Fibroblast of skin of left biceps (primary cell): ENCODE results near the gene PMM1.
A peak's percentile ranks its signal among the peaks of the same experiment; 100 is the strongest.
"Not testable (repeated sequence)": the region's sequence is repeated elsewhere in the genome, so short reads cannot be mapped to it uniquely, and the experiment has no call there.

Source experiments
- DNase-seq, 2 experiments: peaks; one replicate each; pipeline ENCODE4 v3.0.0-alpha.2; 2013; ENCODE audit warnings: low read depth in 2 of 2

Gene PMM1

DNA sequence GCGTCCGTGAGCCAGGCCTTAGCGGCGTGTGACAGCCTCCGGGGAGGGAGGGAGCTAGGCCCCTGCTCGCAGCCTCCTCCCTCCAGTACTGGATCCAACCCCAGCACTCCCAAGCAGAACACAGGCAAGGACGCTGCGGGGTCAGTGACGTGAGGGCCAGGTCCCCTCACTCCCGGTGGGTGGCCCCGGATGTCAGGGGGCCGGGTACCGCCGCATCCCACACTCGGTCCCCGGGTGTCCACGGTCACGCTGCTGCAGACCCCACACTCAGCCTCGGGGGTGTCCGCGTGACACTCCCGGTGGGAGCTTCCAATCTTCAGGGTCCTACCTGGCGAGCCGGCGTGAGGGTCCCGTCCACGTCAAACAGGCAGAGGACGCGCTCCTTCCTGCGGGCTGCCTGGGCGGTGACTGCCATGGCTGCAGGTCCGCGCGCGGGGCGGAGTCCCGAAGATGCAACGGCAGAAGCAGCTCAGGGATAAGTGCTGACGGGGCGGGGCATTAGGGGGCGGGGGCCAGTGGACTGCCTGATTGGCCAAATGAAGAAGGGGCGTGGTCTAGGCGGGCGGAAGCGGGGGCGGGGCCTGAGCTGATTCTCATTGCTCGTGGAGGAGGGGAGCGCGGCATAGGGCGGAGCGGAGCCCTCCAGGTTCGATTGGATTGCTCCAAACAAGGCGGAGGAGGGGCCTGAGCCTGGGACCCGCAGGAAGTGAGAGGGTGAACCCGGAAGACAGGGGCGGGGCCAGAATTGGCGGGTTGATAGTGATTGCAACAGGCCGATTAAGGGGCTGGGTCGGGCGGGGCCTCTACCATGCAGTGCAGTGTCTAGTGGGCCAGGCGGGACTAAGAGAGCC, at the start of gene PMM1:
TSS of gene PMM1 (minus strand) at position 450 of the 851 bp plus-strand sequence. CDS start at position 415, 35 bp downstream.
- DNase-seq = peak; percentile 99

DNA sequence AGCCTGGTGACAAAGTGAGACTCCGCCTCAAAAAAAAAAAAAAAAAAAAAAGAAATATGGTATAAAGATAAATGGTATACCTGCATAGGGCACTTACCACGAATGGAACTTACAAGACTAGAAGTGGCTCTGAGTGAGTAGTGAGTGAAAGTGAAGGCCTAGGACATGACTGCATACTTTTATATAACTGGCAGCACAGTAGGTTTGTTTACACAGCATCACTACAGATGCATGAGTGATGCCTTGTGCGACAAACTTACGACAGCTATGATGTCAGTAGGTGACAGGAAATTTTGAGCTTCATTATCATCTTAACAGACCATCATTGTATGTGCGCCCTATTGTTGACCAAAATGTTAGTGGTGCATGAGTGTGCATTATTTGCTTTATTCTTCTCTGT, 49.1 kb upstream of the PMM1 start:
- DNase-seq = no peak

DNA sequence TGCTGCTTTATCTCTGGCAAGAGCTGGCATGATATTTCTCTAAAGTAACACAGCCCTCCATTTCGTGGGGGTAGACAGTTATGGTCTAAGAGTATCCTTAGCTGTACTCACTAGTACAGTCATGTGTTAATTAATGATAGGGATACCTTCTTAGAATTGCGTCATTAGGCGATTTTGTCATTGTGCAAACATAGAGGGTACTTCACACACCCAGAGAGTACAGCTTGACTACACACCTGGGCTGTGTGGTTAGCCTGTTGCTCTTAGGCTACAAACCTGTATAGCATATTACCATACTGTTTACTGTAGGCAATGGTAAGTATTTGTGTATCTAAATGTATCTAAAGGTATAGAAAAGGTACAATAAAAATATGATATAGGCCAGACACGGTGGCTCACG, 48.5 kb upstream of the PMM1 start:
- no peak for DNase-seq

DNA sequence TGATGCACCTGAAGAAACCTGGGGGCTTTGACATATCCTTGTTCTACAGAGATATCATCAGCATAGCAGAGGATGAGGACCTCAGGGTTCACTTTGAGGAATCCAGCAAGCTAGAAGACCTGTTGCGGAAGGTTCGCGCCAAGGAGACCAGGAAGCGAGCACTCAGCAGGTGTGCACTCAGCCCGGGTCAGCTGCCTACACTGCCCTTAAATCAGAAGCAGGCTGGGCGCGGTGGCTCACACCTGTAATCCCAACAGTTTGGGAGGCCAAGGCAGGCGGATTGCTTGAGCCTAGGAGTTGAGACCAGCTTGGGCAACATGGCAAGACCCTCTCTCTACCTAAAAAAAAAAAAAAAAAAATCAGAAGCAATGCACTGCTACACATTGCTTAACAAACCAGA, 48.0 kb upstream of the PMM1 start:
- DNase-seq = not testable (repeated sequence)

DNA sequence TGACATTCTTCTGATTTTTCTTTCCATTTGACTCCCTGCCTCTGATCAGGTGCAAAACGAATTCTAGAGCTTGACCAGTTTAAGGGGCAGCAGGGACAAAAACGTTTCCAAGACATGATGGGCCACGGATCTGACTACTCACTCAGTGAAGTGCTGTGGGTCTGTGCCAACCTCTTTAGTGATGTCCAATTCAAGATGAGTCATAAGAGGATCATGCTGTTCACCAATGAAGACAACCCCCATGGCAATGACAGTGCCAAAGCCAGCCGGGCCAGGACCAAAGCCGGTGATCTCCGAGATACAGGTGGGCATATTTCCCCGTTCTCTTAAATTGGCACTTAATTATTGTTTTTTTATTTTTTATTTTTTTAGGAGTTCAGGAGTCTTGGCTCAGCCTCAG, 46.8 kb upstream of the PMM1 start:
- no peak for DNase-seq

DNA sequence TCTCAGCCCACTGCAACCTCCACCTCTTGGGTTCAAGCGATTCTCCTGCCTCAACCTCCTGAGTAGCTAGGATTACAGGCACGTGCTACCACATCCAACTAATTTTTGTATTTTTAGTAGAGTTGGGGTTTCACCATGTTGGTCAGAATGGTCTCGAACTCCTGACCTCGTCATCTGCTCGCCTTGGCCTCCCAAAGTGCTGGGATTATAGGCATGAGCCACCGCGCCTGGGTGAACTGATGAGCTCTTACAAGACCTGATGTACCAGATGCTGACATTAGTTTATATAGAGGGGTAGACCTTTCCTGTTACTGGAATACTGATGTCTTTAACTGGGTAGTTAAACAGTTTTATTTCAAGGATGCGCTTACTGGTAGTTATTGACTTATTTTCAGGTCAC, 45.0 kb upstream of the PMM1 start:
- DNase-seq = not testable (repeated sequence)

DNA sequence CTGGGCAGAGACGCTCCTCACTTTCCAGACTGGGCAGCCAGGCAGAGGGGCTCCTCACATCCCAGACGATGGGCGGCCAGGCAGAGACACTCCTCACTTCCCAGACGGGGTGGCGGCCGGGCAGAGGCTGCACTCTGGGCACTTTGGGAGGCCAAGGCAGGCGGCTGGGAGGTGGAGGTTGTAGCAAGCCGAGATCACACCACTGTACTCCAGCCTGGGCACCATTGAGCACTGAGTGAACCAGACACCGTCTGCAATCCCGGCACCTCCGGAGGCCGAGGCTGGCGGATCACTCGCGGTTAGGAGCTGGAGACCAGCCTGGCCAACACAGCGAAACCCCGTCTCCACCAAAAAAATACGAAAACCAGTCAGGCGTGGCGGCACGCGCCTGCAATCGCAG, 42.0 kb upstream of the PMM1 start:
- not testable (repeated sequence) for DNase-seq

DNA sequence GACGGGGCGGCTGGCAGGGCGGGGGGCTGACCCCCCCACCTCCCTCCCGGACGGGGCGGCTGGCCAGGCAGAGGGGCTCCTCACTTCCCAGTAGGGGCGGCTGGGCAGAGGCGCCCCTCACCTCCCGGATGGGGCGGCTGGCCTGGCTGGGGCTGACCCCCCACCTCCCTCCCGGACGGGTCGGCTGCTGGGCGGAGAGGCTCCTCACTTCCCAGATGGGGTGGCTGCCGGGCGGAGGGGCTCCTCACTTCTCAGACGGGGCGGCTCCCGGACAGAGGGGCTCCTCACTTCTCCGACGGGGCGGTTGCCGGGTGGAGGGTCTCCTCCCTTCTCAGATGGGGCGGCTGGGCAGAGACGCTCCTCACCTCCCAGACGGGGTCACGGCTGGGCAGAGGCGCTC, 41.5 kb upstream of the PMM1 start:
- DNase-seq = not testable (repeated sequence)

DNA sequence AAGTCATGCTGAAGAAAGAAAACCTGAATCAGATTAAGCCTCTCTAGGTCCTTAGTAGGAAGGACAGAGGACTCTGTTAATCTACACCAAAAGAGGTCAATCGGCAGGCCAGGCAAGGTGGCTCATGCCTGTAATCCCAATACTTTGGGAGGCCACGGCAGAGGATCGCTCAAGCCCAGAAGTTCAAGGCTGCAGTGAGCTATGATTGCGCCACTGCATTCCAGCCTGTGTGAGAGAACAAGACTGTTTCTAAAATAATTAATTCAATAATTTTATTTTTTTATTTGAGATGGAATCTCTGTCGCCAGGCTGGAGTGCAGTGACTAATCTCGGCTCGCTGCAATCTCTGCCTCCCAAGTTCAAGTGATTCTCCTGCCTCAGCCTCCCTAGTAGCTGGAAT, 35.9 kb upstream of the PMM1 start:
- DNase-seq = no peak

DNA sequence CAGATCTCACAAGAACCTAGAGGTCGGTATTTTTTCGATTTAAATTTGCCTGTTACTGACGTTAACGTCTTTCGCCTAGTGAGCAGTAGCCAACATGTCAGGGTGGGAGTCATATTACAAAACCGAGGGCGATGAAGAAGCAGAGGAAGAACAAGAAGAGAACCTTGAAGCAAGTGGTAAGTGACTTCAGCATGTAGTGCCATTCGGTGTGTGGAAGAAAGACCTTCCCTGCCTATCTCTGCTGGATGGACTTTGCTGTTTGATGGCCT, 32.2 kb upstream of the PMM1 start:
- no peak for DNase-seq

DNA sequence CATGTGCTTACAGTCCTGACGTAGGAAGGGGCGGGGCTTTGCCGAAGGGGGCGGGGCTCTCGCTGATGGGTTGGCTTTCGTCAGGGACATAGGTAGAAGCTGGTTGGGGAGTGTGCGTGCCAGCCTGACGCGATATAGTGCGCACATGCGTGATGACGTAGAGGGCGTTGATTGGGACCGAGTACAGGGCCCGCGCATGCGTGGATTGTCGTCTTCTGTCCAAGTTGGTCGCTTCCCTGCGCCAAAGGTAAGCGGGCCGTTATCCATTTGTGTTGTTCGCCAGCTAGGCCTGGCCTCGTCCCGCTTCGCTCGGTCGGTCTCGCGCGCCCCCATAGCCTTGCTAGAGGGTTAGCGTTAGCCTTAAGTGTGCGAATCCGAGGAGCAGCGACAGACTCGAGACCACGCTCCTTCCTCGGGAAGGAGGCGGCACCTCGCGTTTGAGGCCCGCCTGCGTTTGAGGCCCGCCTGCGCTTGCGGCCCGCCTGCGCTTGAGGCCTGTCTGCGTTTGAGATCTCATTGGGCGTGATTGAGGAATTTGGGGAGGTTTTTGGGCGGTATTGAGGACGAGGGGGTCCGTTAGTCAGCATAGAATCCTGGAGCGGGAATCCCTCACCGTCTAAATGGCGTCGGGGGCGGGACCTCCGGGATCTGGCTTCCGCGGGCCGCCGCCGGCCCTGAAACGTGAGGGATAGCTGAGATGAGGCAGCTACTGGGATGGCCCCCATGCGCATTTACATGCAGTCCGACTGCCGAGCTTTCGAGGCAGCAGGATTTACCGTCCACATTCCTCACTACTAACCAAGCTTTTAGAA, 31.7 kb upstream of the PMM1 start, which contains the start of gene XRCC6:
TSS of gene XRCC6 (plus strand) at position 197 of the 812 bp plus-strand sequence. CDS start 710 bp downstream, outside the sequence.
- DNase-seq = peak; percentile 98

DNA sequence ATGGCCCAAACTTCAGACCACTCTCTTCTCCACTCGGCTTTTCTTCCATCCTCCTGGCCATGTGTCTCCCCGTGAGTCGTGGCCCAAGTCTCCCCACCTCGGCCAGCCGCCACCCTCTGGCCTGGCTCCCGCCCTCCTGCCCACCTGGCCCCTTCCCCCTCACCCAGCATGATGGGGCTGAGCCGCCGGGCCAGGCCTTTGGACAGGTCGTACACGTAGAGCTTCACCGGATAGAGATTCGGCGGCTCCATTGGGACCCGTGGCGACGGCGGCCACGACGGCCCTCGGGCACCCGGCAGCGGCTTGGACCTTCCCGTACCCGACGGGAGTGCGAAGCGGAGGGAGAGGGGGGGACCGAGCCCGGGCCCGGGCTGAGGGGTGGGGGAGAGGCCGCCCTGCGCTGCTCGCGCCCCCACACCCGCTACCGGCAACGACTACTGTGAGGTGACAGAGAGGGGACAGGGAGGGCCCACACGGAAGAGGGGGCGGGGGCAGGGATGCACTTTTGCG, 31.0 kb upstream of the PMM1 start, which contains the start of gene DESI1:
TSS of gene DESI1 (minus strand) at position 455 of the 510 bp plus-strand sequence. CDS start at position 251, 204 bp downstream.
- DNase-seq = no peak

DNA sequence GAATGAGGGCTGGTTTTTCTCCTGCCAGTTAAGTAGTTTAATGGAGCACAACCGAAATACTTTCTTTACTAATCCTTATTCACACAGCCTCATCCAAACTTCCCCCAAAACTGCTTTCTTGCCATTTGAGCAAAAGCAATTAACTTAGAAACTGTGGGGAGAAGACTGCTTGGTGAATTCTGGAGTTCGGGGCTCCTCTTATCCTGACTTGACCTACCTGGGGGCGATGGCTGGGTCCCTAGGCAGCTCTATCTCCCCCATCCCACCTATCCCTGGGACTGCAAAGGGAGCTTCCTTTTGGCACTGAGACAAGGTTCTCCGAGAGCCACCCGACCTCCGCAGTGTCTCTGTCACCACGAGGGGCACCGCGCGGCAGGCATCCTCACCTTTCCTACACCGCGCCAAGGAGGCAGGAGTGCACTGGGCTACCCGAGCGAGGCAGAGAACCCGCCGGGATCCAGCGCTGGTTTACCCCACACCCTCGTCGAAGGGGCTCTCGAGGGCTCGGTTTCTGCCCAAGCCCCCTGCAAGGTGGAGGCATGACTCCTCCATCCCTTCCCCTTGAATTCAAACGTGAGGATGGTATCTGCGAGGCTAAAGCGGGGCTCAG, 30.4 kb upstream of the PMM1 start:
- DNase-seq = no peak

DNA sequence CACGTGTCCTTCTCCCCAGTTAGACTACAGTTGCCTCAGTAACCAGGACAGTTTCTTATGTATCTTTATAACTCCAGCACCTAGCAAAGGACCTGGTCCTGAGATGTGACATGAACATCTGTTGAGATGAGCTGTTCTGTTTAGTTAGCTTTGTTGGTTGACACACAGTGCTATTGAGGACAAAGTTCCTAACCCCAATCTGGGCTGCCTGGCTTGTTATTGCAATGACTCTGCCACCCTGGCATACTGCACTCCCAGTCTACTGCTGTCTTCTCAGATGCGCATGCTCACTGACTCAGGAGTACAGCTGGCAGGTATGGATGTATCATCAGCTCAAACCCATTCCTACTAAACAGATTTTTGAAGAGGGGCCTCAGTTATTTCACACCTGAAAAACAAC, 23.8 kb upstream of the PMM1 start:
- DNase-seq = no peak

DNA sequence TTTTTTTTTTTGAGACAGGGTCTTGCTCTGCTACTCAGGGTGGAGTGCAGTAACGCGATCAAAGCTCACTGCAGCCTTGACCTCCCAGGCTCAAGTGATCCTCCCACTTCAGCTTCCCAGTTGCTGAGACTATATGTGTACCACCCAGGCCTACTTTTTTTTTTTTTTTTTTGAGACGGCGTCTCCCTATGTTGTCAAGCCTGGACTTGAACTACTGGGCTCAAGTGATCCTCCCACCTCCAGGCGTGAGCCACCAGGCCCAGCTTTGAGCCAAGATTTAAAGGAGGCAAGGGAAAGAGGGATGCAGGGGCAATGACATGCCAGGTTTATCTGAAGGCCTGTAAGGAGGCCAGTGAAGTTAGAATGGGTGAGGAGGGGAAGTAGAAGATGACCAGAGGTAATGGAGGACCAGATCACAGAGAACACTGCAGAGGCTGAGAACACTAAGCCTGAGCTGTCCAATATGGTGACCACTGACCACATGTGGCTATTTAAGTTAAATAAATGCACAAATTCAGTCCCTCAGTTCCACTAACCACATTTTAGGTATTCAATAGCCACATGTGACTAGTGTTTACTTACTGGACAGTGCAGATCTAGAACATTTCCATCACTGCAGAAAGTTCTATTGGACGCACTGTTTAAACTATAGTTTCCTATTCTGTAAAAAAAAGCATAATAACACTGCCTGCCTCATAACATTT, 23.1 kb upstream of the PMM1 start:
- DNase-seq = no peak

DNA sequence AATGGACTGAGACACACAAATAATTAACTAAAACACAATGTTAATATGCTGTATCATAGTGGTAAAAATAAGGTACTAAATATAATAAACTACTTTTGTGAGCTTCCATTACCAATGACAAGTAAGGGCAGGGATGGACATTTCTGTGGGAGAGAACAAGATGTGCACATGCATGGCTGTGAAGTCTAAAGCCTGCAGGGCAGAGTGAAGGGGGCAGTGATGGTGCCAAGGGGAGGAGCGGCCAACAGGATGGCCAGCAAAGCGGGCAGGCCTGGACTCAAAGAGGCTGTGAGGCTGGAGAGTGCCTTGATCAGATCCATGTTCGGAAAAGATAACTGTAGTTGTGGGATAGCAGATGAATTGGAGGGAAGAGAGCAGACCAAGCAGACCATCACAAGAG, 18.7 kb upstream of the PMM1 start:
- no peak for DNase-seq

DNA sequence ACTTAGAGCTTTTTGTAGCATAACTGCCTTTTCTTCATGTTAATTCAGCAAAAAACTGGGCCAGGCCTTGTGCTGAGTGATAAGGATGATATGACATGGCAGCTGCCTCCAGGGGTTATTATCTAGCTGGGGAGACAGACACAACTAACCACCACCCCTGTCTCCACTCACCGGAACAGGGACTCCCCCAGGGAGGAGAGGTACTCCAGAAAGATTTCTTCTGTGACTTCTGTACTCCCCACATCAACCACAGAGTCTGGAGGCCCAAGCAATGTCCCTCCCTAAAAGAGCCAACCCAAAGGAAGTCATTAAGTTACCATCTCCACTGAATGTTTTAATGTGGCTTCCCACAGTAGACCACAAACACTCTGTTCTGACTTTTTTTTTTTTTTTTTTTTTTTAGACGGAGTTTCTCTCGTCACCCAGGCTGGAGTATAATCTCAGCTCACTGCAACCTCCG, 14.3 kb upstream of the PMM1 start:
- DNase-seq = no peak

DNA sequence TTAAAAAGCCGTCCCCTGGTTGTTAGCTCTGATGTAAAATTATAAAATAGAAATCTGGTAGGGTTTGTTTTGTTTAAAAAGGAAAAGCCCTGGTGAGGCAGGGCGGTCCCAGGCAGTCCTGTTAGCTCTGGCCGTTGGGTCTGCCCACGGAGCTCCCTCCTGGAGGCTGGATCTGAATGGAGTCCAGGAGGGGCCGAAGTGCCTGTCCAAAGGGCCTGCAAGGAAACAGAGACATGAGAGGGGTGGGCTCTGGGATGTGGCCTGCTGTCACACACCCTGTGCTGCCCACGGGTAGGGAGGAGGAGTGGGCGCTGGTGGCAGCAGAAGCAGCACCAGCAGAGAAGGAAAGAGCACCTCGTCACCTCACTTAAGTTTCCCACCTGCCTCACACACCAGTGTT, 11.3 kb upstream of the PMM1 start:
- DNase-seq = no peak

DNA sequence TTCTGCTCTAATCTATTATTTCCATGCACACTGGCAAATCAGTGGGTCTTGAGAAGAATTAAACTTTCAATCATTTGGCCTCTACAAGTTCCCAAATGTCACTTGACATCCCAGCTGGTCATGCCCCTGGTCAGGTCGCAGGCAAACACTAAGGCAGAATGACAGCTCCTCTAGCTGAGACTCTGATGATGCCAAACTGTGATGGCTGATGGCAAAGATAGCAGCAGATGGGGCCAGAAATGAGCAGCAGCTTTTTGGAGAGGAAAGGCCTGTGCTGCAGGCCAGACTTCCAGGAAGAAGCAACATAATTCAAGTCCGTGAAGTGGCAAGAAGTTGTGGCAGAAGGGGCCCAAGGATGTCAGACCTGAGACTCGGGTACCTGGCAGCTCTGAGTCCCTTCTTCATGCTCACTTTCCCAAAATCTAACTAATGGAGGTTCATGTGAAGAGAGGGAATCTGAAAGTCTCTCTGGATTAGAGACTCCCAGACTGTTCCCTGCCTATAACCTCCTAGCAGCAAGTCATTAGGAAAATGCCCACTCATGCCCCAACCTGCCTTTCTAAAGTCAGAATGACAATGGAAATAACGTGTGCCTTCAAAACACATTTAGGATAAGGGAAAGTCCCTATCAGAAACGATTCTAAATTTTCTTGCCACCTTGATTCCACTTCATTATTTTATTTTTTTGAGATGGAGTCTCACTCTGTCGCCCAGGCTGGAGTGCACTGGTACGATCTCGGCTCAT, 9.4 kb upstream of the PMM1 start:
- no peak for DNase-seq

DNA sequence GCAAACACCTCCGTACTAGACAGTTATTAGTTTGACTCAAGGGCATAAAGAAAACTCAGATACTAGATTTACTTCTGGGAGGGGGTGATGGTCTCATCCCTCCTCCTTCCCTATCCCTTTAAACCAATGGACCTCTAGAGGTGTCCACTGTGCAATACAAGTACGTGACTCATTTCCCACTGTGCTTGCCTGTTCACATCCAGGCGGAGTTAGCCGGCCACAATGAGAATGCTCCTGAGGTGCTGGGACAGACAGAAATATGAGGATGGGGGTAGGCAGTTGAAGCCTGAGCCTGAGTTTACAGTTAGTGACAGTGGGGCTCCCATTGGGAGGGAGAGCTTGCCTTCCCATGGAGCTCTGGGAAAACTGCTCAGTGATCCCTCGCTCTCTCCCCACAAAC, 8.4 kb upstream of the PMM1 start:
- DNase-seq = peak; percentile 26 to 33

DNA sequence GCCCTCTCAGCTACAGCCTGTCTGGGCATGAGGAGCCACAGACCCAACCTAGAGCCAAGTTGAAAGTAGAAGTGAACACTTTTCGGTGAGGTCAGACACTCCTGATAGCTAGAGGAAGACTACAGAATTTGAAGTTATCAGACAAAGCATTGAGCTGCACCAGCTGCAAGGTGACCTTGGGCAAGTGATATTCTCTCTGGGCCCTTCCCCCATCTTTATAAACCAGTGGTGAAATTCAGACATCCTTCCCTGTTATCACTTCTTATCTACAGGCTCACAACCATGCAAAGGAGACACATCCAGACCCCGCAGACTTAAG, 8.0 kb upstream of the PMM1 start:
- DNase-seq = no peak
